MCF 10A (cell line): Measurements from ENCODE around the gene LEPR. TPM values are rescaled to one million over a fixed set of nuclear protein-coding genes. Genes with fewer than 3 reads are reported as not detected.
"Not testable (repeated sequence)": the region's sequence is repeated elsewhere in the genome, so short reads cannot be mapped to it uniquely, and the experiment has no call there.

Source experiments
- BruUV-seq: library from RNA; stranded (reverse); fragments of 400-500 nt; replicated peaks from 2 replicates; lab custom pipeline; 2021; lab: Mats Ljungman, UMichigan
- CTCF ChIA-PET: fragments of 300-600 bp; sonication (Branson Sonifier 250); formaldehyde crosslinking; extraction: SDS; loops from one replicate; lab custom pipeline; 2021; ENCODE audit warnings: antibody characterized with exemption, inconsistent platforms; lab: Yijun Ruan, JAX
- POLR2A ChIA-PET: fragments of 300-600, 350-650 bp; sonication (Branson Sonifier 250); formaldehyde crosslinking; extraction: SDS; loops from one replicate; lab custom pipeline; 2020; ENCODE audit warnings: antibody characterized with exemption, inconsistent platforms; lab: Yijun Ruan, JAX
- DNase-seq: peaks from one replicate; pipeline ENCODE4 v3.0.0-alpha.2; 2018; ENCODE audit not compliant: unreplicated experiment
- H3K27ac Mint-ChIP-seq: one replicate; pipeline ENCODE4 v1.8.0; 2022; ENCODE audit warnings: mild to moderate bottlenecking, low read depth, mixed read lengths; ENCODE audit not compliant: unreplicated experiment
- H3K27me3 Mint-ChIP-seq: one replicate; pipeline ENCODE4 v1.8.0; 2022; ENCODE audit warnings: mixed read lengths; ENCODE audit not compliant: insufficient read depth, unreplicated experiment
- H3K36me3 Mint-ChIP-seq: one replicate; pipeline ENCODE4 v1.8.0; 2022; ENCODE audit warnings: mild to moderate bottlenecking, moderate library complexity, mixed read lengths; ENCODE audit not compliant: insufficient read depth, unreplicated experiment
- H3K4me1 Mint-ChIP-seq: one replicate; pipeline ENCODE4 v1.8.0; 2022; ENCODE audit warnings: mixed read lengths; ENCODE audit not compliant: insufficient read depth, unreplicated experiment
- H3K4me3 Mint-ChIP-seq: one replicate; pipeline ENCODE4 v1.8.0; 2022; ENCODE audit warnings: mild to moderate bottlenecking, moderate library complexity, mixed read lengths; ENCODE audit not compliant: unreplicated experiment
- H3K9me3 Mint-ChIP-seq: one replicate; pipeline ENCODE4 v1.8.0; 2022; ENCODE audit warnings: mixed read lengths; ENCODE audit not compliant: unreplicated experiment
- intact Hi-C: fragments of 100-400 bp; cut with micrococcal nuclease; formaldehyde crosslinking; loops from 2 replicates; pipeline ENCODE4 v1.14.1; 2022
- total RNA-seq: library from RNA; stranded (reverse); gene quantifications from 2 replicates; pipeline ENCODE4 v1.2.3, GENCODE V29; 2022
- TF ChIP-seq, protein P1 (sequence below): fragments of 200-600 bp; IDR thresholded peaks from one replicate; pipeline ENCODE4 v1.8.0; 2022; ENCODE audit warnings: antibody characterized with exemption, mild to moderate bottlenecking; ENCODE audit not compliant: unreplicated experiment

LEPR gene
- total RNA-seq, 1 experiment from 2014 or later: 16.6 TPM

DNA sequence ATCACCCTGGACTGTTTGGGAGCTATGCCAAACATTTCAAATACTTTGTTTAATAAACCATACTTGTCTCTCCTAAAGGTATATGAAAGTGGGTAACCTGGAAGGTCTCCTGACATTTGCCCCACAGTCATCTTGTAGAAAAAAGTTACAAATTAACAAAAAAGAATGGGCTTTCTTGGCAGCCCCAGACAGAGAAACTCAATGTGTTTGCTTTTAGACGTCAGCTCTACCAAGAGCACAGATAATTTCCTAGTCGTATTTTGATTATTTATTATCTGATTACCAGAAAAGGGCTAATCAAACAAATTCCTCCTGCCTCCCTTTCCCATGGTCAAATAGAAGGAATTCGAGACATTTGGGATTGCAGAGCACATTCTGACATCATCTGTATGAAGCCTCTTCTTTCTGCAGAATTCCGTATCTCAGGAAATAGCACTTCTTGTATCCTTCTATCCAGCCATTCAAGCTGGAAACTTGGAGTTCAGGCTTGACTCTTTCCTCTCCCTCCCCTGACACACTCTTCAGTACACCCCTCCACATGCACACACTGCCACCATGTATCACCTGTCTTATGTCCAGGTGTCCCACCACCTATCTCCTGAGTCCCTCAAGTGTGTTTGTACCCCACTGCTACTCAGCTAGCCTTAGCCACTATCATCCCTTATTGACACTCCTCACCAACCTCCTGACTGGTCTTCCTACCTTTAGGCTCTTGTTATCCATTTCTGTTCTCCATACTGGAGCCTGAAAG, 42.8 kb upstream of the LEPR start:
- no peak for DNase-seq
- CTCF ChIA-PET: interaction anchor here (0.5 to 1.1 kb wide), 3 partner anchors 14 to 741 kb away, joined by 3 to 4 read pairs (median 3); no protein-coding TSS in a partner anchor
- intact Hi-C loops: no loop called here
- peaks cover 7% of the 10 kb centered on the region for H3K36me3 Mint-ChIP-seq
- no peak overlapping the region for H3K4me3 Mint-ChIP-seq
- H3K27ac Mint-ChIP-seq: no peak overlapping the region
- TF ChIP-seq, protein P1, sequence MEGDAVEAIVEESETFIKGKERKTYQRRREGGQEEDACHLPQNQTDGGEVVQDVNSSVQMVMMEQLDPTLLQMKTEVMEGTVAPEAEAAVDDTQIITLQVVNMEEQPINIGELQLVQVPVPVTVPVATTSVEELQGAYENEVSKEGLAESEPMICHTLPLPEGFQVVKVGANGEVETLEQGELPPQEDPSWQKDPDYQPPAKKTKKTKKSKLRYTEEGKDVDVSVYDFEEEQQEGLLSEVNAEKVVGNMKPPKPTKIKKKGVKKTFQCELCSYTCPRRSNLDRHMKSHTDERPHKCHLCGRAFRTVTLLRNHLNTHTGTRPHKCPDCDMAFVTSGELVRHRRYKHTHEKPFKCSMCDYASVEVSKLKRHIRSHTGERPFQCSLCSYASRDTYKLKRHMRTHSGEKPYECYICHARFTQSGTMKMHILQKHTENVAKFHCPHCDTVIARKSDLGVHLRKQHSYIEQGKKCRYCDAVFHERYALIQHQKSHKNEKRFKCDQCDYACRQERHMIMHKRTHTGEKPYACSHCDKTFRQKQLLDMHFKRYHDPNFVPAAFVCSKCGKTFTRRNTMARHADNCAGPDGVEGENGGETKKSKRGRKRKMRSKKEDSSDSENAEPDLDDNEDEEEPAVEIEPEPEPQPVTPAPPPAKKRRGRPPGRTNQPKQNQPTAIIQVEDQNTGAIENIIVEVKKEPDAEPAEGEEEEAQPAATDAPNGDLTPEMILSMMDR: no peak
- POLR2A ChIA-PET: no interaction called here
- no TSS peak for BruUV-seq
- H3K4me1 Mint-ChIP-seq: peaks cover 4% of the 10 kb centered on the region
- no peaks in the 10 kb centered on the region for H3K27me3 Mint-ChIP-seq
- H3K9me3 Mint-ChIP-seq: no peaks in the 10 kb centered on the region

DNA sequence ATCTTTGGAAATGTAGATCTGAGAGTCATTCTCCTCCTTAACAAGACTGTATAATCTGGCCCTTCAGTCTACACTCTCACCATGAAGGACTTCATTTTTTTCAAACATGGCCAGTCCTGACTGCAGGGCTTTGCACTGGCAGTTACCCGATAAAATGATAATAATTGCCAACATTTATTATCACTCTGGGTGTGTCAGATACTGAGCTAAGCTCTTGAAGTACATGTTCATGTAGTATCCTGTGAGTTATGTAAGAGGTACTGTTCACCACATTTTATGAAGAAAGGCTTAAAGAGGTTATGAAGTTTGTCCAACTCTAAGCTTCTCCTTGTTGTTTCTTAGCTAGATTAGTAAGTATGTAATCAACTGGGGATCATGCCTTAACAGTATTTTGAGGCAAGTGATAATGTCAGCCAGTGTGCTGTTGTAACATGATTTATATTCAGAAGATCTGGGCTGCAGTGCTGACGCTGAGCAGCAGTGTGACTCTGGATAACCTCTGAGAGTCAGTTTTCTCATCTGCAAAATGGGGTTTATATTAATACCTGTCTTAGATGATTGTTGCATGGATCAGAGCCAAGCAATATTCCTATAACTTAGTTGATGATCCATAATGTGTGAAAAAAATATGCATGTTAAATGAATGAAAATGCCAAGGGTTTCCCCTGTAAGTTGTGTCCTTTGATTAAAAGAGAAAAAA, 42.1 kb upstream of the LEPR start:
- no peak overlapping the region for H3K27ac Mint-ChIP-seq
- intact Hi-C loops: no loop called here
- no peaks in the 10 kb centered on the region for H3K9me3 Mint-ChIP-seq
- H3K36me3 Mint-ChIP-seq: peaks cover 7% of the 10 kb centered on the region
- POLR2A ChIA-PET: no interaction called here
- H3K4me1 Mint-ChIP-seq: no peaks in the 10 kb centered on the region
- TF ChIP-seq, protein P1: no peak
- no TSS peak for BruUV-seq
- DNase-seq: no peak
- H3K4me3 Mint-ChIP-seq: no peak overlapping the region
- CTCF ChIA-PET: interaction anchor here (0.5 kb wide), 1 partner anchor 742 kb away, joined by 4 read pairs; no protein-coding TSS in a partner anchor
- no peaks in the 10 kb centered on the region for H3K27me3 Mint-ChIP-seq

DNA sequence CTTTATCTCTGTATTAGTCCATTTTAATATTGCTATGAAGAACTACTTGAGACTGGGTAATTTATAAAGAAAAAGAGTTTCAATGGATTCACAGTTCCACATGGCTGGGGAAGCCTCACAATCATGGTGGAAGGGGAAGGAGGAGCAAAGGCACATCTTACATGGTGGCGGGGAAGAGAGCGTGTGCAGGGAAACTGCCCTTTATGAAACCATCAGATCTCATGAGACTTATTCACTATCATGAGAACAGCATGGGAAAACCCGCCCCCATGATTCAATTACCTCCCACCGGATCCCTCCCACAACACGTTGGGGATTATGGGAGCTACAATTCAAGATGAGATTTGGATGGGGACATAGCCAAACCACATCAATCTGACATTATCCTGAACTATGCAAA, 36.0 kb upstream of the LEPR start:
- peaks cover 16% of the 10 kb centered on the region for H3K36me3 Mint-ChIP-seq
- CTCF ChIA-PET: interaction anchor here (0.6 kb wide), 1 partner anchor 1262 kb away, joined by 3 read pairs; no protein-coding TSS in a partner anchor

DNA sequence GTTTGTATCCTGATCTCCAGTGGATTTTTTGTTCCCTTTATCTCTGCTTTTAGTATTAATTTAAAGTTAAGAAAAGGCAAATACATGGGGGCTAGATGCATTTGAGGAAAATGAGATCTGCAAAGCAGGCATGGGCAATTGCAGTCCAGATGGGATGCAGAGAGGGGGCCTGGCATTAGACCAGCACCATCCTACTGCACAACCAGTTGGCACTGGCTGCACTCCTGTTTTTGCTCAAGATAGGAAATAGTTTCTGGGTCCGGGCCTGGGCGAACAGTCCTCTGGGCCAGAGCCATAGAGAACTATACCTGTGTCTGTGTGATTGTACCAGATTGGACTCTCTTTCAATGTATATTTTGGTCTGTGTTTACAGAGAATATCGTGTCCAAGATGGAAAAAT, 34.0 kb upstream of the LEPR start:
- BruUV-seq: no TSS peak
- TF ChIP-seq, protein P1: no peak
- no peak for DNase-seq
- ChIA-PET POLR2A (interaction anchor here (0.6 kb wide), 1 partner anchor 351 kb away, joined by 3 read pairs; no protein-coding TSS in a partner anchor), CTCF (no interaction called here)
- no peaks in the 10 kb centered on the region for H3K27me3 Mint-ChIP-seq
- H3K4me1 Mint-ChIP-seq: no peaks in the 10 kb centered on the region
- intact Hi-C loops: no loop called here
- H3K27ac Mint-ChIP-seq: no peak overlapping the region
- H3K9me3 Mint-ChIP-seq: no peaks in the 10 kb centered on the region
- H3K36me3 Mint-ChIP-seq: peaks cover 9% of the 10 kb centered on the region
- no peak overlapping the region for H3K4me3 Mint-ChIP-seq

More for the DNA sequence above, 36.0 kb upstream of the LEPR start:
- H3K9me3 Mint-ChIP-seq, BruUV-seq, intact Hi-C loops, DNase-seq, H3K4me1 Mint-ChIP-seq, H3K4me3 Mint-ChIP-seq, H3K27me3 Mint-ChIP-seq, H3K27ac Mint-ChIP-seq: not testable (repeated sequence)
- POLR2A ChIA-PET: interaction anchor here (1.1 kb wide), 1 partner anchor 10 kb away, joined by 3 read pairs; no protein-coding TSS in a partner anchor
